Keratinocyte (primary cell): ENCODE data around the gene HHATL.

Experiments
- EZH2 ChIP-seq: IDR thresholded peaks from one replicate; pipeline ENCODE4 v1.6.1; 2012; ENCODE audit warnings: inconsistent platforms, mild to moderate bottlenecking, low read length, moderate library complexity
- TF ChIP-seq, protein P1 (sequence below), 3 experiments: IDR thresholded peaks in 1 of 3; conservative IDR thresholded peaks in 1 of 3; optimal IDR thresholded peaks in 1 of 3; 2 replicates in 2 of 3; 3 replicates in 1 of 3; pipeline versions ENCODE3 to v1.5.1; 2011; ENCODE audit warnings: low read length in 3 of 3, mild to moderate bottlenecking in 3 of 3, moderate library complexity in 2 of 3, control low read depth in 1 of 3, inconsistent platforms in 1 of 3; ENCODE audit not compliant: insufficient read depth in 2 of 3; ENCODE audit errors: extremely low read depth in 1 of 3

DNA sequence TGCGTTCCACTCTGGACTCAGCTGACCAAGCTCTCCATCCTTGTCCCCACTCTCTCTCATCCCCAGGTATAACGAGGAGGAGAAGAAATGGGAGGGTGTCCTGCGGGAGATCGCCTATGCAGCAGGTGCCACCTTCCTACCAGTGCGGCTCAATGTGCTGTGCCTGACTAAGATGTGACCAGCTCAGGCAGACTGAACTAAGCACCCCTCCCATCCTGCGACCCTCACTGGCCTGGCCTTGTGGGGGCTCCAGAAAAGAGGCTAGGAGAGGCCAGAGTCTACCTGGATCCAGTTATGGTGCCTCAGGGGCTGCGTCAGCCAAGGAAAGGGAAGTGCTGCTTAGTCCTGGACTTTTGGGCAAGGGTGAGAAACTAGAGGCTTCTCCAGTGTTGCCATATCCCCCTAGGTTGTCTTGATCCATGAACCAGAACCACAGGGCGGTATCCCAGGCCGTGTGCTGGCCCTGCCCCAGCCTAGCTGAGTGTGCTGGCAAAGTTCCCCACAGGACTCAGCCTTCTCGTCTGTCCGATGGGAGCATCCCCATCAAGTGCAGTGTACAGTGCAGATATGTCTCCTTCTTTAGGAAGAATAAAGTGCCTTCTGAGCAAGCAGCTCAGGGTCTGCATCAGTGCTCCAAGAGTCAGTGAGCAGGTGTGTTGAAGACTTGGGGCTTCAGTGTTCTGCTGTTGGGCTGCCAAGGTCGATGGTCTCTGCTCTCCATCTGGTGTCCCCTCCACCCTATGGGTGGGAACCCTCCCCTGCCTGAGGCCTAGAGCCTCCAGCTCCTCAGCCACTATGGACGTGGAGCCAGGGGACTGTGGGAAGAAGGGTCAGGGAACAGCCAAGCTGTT is 10.6 kb downstream of the HHATL start:
- TF ChIP-seq, protein P1, sequence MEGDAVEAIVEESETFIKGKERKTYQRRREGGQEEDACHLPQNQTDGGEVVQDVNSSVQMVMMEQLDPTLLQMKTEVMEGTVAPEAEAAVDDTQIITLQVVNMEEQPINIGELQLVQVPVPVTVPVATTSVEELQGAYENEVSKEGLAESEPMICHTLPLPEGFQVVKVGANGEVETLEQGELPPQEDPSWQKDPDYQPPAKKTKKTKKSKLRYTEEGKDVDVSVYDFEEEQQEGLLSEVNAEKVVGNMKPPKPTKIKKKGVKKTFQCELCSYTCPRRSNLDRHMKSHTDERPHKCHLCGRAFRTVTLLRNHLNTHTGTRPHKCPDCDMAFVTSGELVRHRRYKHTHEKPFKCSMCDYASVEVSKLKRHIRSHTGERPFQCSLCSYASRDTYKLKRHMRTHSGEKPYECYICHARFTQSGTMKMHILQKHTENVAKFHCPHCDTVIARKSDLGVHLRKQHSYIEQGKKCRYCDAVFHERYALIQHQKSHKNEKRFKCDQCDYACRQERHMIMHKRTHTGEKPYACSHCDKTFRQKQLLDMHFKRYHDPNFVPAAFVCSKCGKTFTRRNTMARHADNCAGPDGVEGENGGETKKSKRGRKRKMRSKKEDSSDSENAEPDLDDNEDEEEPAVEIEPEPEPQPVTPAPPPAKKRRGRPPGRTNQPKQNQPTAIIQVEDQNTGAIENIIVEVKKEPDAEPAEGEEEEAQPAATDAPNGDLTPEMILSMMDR (optimal IDR thresholded peaks at IDR 0.05 in 1 of 3, IDR thresholded peaks at IDR 0.05 in 1 of 3, conservative IDR thresholded peaks at IDR 0.05 in 1 of 3; ENCODE audit: extremely low read depth in 1 of 3, insufficient read depth in 2 of 3, low read length in 3 of 3): no peak
- no peak for TF ChIP-seq EZH2
